GM18909 (cell line): ENCODE measurements around the gene CREBRF.
"Not testable (repeated sequence)": the region's sequence is repeated elsewhere in the genome, so short reads cannot be mapped to it uniquely, and the experiment has no call there.

ENCODE experiments used
- ATAC-seq: cut with Tn5 transposase; IDR thresholded peaks from one replicate; pipeline ENCODE4 v1.9.1; 2021; ENCODE audit warnings: mild to moderate bottlenecking; ENCODE audit not compliant: unreplicated experiment, poor library complexity

The CREBRF gene

DNA sequence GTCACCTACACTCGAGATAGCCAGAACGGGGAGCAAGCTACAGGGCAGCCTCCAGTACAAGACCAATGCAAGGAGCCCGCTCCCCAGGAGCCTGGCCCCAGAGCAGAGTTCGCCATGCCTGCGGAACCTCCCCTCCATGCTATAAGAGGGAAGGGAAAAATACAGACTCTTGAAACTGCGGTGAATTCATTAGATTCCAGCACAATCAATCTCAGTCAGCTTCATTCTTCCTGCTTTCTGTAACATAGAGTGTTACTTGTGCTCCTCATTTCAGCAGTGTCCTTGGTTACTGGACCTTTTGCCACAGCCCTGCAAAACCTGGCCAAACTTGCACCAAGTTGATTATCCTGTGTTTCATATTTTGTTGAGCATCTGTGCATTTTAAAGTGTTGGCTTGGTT lies 22.2 kb upstream of the CREBRF start:
- no peak for ATAC-seq

DNA sequence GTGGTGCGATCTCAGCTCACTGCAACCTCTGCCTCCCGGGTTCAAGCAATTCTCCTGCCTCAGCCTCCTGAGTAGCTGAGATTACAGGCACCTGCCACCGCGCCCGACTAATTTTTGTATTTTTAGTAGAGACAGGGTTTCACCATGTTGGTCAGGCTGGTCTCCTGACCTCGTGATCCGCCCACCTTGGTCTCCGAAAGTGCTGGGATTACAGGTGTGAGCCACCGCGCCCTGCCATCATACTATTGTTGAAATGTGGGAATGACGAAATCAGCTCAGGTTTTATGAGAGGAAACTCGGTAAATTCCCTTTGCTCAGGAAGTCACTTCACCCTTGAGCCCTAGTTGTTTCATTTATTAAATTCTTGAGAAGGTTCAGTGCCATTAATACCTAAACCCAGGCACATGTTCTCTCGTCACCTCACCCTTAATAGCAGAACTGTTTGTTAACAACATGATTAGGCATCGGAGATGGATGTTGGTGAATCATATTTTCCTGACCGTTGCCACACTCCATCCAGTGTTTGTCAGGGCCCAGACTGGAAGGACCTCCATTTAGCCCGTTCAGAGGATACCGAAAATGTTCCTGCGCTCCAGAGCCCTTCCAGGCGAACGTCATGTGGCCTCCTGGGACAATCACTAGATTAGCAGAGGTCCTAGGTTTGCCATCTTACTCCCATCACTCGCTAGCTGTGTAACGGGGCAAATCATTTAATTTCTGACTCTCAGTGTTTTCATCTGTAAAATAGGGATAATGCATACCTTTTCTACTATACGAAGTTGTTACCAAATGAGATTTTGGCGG lies 20.0 kb upstream of the CREBRF start:
- ATAC-seq, result peak; percentile 79

DNA sequence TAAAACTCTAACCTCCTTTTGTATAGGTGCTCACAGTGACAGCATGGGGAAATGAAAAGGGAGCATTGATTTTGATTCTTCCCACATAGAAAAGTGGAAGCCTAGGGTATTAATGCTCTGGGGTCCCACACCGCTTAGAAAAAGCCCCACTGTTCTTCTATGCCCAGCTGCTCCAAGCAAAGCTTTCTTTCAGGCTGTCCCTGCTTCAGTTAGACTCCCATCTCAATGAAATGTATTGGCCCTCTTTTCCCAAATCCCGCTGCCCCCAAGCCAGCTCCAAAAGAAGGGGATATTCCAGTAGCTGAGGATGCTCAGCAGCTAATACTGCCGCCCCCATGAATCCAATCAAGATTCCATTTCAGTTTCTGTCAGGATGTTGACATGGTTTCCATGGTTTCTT lies 17.0 kb upstream of the CREBRF start:
- no peak for ATAC-seq

DNA sequence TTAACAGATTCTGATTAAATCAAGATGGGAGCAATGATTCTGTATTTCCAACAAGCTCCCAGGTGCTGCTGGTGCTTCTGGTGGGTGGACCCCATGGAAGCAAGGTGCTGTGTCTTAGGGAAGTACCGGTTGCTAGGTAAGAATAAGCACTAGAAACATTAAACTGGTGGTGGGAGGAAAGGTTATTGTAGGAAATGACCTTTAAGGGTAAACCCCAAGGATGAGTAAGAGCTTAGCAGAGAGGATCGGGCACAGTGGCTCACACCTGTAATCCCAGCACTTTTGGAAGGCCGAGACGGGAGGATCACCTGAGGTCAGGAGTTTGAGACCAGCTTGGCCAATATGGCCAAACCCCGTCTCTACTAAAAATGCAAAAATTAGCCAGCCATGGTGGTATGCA lies 16.2 kb upstream of the CREBRF start:
- ATAC-seq, result no peak

DNA sequence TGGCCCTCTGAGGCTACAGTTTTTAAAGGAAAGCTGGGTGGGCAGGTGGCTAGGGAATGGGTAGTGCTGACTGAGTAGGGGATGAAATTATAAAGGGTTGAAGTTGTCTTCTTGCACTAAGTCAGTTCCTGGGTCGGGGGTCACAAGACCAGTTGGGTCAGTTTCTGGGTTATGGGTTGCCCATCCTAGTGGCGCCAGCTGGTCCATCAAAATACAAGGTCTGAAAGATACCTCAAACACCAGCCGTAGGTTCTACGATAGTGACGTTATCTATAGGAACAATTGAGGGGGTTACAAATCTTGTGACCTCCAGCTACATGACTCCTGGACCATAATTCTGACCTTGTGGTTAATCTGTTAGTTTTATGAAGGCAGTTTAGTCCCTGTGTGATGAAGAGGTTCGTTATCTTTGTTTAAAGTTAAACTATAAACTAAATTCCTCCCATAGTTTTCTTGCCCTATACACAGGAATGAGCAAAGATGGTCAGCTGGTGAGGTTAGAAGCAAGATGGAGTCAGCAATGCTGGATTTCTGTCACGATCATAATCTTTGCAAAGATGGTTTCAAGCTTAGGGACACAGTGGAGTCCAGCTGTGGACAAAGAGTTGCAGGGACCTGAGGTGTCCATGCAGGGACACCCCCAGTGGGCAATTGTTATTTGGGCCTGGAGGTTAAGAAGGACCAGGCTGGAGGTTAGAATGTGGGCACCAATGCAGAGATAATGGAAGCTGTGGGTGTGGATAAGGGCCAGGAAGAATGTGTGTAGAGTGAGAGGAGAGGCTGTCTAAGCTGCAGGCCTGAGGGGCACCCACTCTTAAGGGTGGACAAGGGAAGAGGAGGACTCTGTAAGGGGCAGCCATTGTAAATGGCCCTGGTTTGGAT lies 14.0 kb upstream of the CREBRF start:
- no peak for ATAC-seq

DNA sequence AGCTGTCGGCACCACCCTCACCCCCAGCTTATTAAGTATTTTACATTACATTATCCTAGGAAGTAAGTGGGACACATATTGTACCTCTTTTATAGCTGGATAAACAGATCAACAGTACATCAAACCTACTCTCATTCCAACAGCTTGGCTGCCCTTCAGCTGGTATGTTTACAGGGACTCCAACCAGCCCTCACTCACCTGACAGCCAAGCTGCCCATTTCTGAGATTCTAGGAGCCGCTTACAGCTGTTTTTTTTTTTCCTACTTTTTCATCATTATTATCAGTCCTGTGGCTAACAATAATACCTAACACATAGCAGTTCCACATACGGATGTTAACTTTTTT lies 13.4 kb upstream of the CREBRF start:
- ATAC-seq, result no peak

DNA sequence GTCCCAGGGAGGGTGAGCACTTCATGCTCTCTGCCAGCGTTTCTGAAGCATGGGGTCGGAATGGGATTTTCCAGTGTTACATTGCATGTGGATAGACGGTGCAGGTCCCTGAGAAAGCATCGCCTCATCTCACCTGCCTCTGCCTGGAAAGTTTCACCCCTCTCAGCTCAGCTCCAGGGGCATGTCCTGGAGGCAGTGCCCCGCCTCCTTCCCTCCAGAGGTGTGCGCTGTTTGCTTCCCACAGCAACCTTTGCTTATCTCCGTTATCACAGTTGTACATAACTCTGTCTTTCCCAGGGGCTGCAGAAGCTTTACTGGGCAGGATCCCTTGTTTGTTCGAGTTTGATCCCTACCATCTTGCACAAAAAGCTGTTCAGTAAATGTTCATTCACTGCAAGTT lies 10.7 kb upstream of the CREBRF start:
- ATAC-seq, result no peak

DNA sequence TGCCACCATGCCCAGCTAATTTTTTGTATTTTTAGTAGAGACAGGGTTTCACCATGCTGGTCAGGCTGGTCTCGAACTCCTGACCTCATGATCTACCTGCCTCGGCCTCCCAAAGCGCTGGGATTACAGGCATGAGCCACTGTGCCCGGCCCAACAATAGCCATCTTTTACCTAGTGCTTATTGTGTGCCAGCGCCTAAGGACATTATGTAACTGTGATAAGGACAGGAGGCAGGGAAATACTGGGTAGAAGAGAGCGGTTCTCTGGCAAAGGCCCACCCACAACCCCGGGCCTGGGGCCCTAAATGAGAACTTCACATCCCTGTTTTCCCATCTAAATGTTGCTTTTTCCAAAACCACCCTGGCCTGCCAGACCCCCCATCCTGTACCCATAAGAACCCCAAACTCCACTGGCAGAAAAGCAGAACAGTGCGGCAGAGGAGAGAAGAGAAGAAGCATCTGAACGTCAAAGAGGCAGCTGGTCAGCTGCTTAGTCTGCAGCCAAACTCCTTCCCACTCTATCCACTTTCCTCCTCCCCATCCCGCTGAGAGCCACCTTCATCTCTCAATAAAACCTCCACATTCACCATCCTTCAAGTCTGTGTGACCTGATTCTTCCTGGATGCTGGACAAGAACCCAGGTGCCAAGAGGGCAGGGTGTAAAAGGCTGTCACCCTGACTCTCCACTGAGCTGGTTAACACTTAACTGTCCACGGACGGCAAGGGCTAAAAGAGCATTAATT lies 8.9 kb upstream of the CREBRF start:
- not testable (repeated sequence) for ATAC-seq

DNA sequence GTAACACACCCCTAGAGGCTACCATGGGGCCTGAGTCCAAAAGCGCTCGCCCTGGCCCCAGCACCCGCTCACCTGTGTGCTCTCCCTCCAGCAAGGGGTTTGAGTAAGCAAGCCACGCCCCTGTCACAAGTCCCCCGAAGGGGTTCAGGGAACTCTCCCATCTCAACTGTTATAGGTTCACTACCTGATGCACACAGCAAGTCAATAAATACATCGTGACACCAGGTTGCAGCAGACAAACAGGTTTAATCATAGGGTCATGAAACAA lies 8.4 kb upstream of the CREBRF start:
- ATAC-seq, result no peak

DNA sequence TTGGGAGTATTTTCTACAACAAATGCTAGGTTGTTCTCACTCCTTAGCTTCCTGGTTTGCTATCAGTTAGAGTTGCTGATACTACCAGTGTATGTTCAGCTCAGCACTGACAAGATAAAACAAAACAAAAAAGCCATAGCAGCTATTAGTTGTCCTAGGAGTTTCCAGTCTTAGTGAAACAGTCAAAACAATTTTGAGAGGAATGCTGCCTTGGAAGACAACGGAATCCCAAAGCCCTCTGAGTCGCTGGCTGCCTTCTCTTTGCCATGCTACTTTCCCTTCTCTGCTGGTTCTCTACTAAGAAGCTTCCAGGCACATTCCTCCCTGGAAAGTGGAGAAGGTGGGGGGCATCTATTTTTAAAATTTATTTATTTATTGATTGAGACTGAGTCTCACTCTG lies 5.4 kb upstream of the CREBRF start:
- no peak for ATAC-seq

DNA sequence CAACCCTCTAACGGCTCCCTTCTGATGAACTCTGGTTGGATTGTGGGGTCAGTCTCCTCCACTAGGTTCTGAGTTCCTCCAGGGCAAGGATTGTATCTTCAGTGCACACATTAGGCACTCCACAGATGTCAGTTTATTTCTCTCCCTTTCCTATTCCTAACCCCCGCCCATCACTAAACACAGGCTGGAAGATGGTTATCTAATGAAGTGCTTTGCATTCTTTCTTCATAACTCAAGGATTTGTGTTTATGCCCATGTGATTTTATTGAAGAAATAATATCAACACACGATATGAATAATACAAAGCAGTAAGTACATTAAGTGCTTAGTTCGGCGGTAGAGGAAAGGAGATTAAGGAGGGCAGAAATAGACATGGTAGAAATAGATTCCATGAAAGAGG lies 4.4 kb upstream of the CREBRF start:
- no peak for ATAC-seq

DNA sequence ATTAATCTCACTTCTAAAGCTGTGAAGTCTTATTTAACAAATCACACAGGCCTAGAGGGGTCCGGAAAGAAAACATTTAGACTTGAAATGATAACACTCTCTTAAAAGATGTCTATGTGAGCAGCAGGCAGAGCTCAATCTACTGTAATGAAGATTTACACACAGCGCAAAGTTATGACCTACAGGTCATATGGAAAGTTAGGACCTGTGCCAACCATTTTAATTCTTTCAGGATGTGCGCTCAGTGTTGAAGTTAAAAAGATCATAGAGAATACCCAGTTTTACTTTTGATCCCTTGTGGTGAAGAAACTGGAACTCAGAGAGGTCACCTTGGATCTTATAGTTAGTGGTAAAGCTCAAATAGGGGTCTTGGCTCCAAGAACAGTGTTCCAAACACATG lies 3.1 kb upstream of the CREBRF start:
- ATAC-seq, result no peak

DNA sequence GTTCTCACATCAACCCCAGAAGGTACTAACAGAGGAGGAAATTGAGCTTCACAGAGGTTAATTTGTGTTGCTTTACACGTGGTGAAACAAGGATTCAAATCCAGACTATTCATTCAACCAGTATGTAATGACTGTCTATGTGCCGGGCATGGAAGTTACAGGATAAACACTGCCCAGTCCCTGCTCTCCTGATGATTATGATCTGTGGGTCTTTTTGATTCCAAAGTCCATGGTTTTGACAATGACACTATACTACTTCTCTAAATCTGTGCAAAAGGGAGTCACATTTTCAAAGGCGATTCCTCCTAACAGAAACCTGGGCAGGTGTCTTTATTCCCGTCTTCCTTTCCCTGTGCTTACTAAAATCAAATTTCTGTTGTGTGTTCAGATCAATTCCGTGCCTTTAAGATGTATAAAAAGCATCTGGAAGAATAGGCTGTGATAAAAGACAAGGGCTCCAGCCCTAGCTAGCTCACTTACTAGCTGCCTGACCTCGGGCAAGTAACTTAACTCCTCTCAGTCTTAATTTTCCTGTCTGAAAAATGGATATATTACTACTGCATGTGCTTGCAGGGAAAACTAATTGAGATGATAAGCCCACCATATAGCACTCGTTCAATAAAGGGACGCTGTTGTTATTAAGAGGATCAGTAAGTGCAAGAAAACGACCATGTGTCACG lies 970 bp upstream of the CREBRF start:
- no peak for ATAC-seq

DNA sequence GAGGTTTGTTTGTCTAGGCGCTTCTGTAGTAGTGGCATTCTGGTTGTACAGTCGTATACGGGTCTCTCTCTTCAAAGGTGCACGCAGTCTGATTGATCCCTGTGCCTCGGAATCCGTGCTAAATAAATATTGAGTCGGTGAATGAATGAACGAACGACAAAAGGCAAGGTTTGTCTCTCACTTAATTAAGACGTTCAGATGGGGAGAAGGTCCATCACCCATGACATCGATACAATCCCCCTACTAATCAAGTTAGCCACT lies 500 bp upstream of the CREBRF start:
- peak; percentile 2 for ATAC-seq

DNA sequence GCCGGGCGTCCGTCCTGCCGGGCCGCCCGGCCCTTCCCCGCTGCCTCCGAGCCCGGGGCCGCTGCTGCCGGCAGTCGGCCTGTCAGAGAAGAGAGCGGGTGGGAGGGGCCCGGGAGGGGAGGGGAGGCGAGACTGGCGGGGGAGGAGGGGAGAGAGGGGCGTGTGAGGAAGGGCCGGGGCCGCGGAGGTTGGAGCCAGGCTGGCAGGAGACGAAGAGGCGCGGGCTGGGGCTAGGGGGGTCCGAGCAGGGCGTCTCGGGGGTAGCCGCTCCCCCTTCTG lies 570 bp downstream of the CREBRF start:
- ATAC-seq, result peak; percentile 25

DNA sequence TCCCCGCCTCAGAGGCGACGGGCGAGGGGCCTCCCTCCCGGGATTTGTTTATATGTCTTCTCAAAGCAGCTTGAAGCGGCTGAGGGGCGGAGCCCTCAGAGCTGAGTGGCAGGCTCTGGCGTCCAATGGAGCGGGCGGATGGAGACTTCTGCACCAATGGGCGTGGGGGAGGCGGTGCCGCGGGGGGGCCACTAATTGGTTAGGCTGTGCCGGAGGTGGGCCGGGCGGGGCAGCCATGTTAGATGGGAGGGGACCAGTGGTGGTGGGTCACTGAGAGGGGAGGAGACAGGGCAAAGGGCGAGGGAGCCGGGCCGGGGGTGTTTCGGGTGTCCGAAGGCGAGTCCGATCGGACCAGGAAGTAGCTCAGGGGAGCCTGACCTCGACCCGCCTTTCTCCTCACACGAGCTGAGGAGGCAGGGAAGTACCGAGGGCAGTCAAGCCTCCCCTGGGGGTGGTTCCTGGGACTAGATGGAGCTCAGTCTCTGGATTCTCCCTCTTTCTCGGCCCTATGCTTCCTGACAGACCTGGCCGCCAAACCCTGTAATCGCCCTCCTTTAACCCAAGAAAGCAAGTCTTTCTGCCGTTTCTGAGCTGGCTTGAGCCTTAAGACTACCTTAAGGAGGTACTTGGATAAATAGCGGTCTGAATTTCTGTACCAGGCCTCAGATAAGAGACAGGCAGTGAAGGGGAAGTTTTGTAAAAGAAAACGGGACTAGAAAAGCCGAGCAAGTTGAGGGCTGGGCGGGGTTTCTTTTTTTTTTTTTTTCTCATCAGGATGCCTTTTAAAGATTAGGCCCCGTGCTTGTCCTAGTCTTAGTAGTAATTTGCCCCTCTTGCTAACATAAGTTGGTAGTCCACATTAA lies 1.1 kb downstream of the CREBRF start:
- peak; percentile 85 for ATAC-seq

DNA sequence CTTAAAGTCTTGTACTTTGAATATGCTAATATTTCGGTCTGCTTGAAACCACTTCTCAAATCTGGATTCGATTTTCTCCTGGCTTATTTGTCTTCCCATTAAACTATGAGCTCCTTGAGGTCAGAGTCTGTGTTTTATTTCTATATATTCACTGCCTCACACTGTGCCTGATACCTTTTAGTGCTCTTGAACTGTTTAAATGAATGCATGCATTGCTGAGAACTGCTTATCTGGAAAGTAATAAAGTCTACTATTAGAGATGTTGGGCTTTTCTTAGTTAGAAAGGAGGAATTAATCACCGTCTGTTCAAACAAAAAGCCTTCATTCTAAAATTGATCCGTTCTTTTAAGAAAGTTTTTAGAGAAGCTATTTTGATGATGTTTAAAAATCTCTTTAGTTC lies 6.0 kb downstream of the CREBRF start:
- ATAC-seq, result no peak

DNA sequence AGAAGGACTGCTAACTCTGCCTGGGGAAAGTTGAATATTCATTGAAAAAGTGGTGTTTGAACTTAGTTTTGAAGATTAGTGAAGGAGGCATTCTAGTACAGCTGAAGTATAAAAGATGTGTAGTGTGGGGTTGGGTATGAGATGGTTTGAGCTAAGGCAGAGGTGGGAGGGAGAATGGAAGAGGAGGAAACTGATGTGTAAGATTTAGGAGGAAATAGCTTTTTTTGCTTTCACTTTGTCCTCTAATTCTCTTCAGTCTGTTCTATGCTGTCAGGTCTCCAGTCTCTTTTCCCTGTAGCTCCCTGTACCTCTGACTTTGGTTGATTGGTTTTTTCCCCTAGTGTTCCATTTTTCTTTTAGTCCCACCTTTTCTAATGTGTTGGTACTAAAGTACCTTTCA lies 9.0 kb downstream of the CREBRF start:
- ATAC-seq, result no peak

DNA sequence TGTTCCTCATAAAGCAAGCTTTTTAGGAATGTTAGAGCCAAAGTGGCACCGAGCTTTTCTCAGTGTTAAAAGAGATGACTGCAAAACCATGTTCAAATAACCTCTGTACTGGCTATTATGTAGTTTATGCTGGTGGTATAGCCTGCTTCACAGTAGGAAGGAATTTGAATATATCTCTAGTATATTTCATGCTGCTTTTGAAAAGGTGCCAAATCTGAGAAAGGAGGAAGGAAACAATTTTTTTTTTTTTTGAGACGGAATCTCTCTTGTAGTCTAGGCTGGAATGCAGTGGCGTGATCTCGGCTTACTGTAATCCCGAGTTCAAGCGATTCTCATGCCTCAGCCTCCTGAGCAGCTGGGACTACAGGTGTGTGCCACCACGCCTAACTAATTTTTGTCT lies 13.5 kb downstream of the CREBRF start:
- ATAC-seq, result no peak

DNA sequence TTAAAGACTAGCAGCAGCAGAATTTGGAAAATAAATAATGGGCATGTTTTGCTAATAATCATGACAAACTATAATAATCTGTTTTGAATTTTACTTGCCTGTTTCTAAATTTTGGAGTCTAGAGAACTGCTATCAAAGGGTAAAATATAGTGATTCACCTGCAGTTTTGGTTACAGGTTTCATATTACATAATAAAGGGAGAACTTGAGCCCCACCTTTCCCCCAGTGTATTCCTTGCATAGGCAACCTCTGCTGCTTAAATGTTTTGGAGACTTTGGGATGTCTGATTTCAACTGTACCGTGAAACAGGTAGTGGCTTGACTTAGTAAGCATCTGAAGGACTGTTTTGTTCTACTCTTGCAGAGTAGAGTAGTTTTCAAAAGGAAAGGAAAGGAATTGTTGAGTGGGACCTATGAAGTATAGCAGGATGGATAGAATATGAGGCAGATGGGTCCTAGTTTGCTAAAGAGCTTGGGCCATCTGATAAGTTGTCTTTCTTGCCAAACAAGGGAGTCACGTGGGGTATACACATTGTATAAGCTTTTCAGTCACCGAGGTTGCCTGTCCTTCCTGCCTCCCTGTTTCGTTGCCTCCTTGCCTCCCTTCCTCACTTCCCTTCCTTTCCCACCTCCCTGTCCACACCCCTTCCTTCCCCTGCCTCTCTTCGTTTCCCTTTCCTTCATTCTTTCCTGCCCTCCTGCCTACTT lies 19.1 kb downstream of the CREBRF start:
- ATAC-seq, result no peak
